GM23338 (cell line): ENCODE data around the gene ELANE. TPM values are rescaled to one million over a fixed set of nuclear protein-coding genes. Genes with fewer than 3 reads are reported as not detected.
"Not testable (repeated sequence)": the region's sequence is repeated elsewhere in the genome, so short reads cannot be mapped to it uniquely, and the experiment has no call there.

Experiments used
- ATAC-seq: fragments of 200-7000 bp; cut with Tn5 transposase; 3 replicates; pipeline ENCODE4 v1.9.1; 2020
- DNase-seq: peaks from one replicate; pipeline ENCODE4 v3.0.0-alpha.2; 2015; ENCODE audit warnings: low spot score
- H2AFZ ChIP-seq: fragments of 200-600 bp; sonication (generic); 2 replicates; pipeline ENCODE4 v1.8.0; 2016; ENCODE audit warnings: antibody characterized with exemption, mild to moderate bottlenecking, moderate library complexity
- H3F3A ChIP-seq: fragments of 200-600 bp; sonication (generic); replicated peaks from 2 replicates; pipeline ENCODE4 v1.8.0; 2017; ENCODE audit warnings: antibody characterized with exemption, mixed run types, low read depth
- H3K27ac ChIP-seq: fragments of 200-600 bp; sonication (generic); 2 replicates; pipeline ENCODE4 v1.6.1; 2016; ENCODE audit warnings: low read depth
- H3K27me3 ChIP-seq: fragments of 200-600 bp; sonication (generic); 2 replicates; pipeline ENCODE4 v1.8.0; 2016; ENCODE audit warnings: mild to moderate bottlenecking, mixed run types, moderate library complexity; ENCODE audit not compliant: insufficient read depth
- H3K36me3 ChIP-seq: fragments of 200-600 bp; sonication (generic); 2 replicates; pipeline ENCODE4 v1.8.0; 2016; ENCODE audit warnings: mild to moderate bottlenecking; ENCODE audit not compliant: insufficient read depth
- H3K4me1 ChIP-seq: fragments of 200-600 bp; sonication (generic); 2 replicates; pipeline ENCODE4 v1.8.0; 2016; ENCODE audit warnings: mild to moderate bottlenecking, moderate library complexity; ENCODE audit not compliant: insufficient read depth
- H3K4me2 ChIP-seq: fragments of 200-600 bp; sonication (generic); 2 replicates; pipeline ENCODE4 v1.7.1; 2017; ENCODE audit warnings: mixed run types
- H3K4me3 ChIP-seq: fragments of 200-600 bp; sonication (generic); 2 replicates; pipeline ENCODE4 v1.6.1; 2016; ENCODE audit warnings: mixed run types
- H3K79me2 ChIP-seq: fragments of 200-600 bp; sonication (generic); replicated peaks from 2 replicates; pipeline ENCODE4 v1.8.0; 2017; ENCODE audit warnings: mild to moderate bottlenecking; ENCODE audit not compliant: insufficient read depth
- H3K9me2 ChIP-seq: fragments of 200-600 bp; sonication (generic); 2 replicates; pipeline ENCODE4 v1.8.0; 2017; ENCODE audit not compliant: insufficient read depth
- H4K20me1 ChIP-seq: fragments of 200-600 bp; sonication (generic); replicated peaks from 2 replicates; pipeline ENCODE4 v1.8.0; 2017; ENCODE audit warnings: mild to moderate bottlenecking; ENCODE audit not compliant: insufficient read depth
- H3K27ac Mint-ChIP-seq: 2 replicates; pipeline ENCODE4 v1.8.0; 2020; ENCODE audit warnings: inconsistent platforms, mild to moderate bottlenecking, moderate library complexity, mixed read lengths
- H3K27me3 Mint-ChIP-seq: 3 replicates; pipeline ENCODE4 v1.8.0; 2022; ENCODE audit warnings: low read depth, mild to moderate bottlenecking, moderate library complexity, mixed read lengths, inconsistent platforms; ENCODE audit not compliant: insufficient read depth, poor library complexity
- H3K36me3 Mint-ChIP-seq: 3 replicates; pipeline ENCODE4 v1.8.0; 2021; ENCODE audit warnings: low read depth, mild to moderate bottlenecking, inconsistent platforms, moderate library complexity, mixed read lengths
- H3K4me1 Mint-ChIP-seq: 3 replicates; pipeline ENCODE4 v1.8.0; 2020; ENCODE audit warnings: mild to moderate bottlenecking, inconsistent platforms, mixed read lengths
- H3K4me3 Mint-ChIP-seq: 3 replicates; pipeline ENCODE4 v1.8.0; 2021; ENCODE audit warnings: moderate library complexity, mild to moderate bottlenecking, inconsistent platforms, mixed read lengths
- H3K9me3 Mint-ChIP-seq: 3 replicates; pipeline ENCODE4 v1.8.0; 2020; ENCODE audit warnings: moderate library complexity, mild to moderate bottlenecking, inconsistent platforms, mixed read lengths
- EZH2 ChIP-seq: fragments of 200-600 bp; sonication (generic); IDR thresholded peaks from one replicate; pipeline ENCODE4 v1.8.0; 2017; ENCODE audit warnings: antibody characterized with exemption, mild to moderate bottlenecking, low read depth; ENCODE audit not compliant: unreplicated experiment
- JUNB ChIP-seq: IDR thresholded peaks from one replicate; pipeline ENCODE4 v1.6.1; 2016; ENCODE audit warnings: antibody characterized with exemption; ENCODE audit not compliant: unreplicated experiment
- NANOG ChIP-seq: IDR thresholded peaks from 2 replicates; pipeline ENCODE4 v1.6.1; 2016; ENCODE audit warnings: antibody characterized with exemption, borderline replicate concordance
- POLR2AphosphoS5 ChIP-seq: IDR thresholded peaks from 2 replicates; pipeline ENCODE4 v1.6.1; 2016; ENCODE audit warnings: antibody characterized with exemption, low read depth
- REST ChIP-seq: IDR thresholded peaks from one replicate; pipeline ENCODE4 v1.6.1; 2018; ENCODE audit warnings: antibody characterized with exemption; ENCODE audit not compliant: unreplicated experiment
- ZNF114 ChIP-seq: fragments of 250-450 bp; sonication (Bioruptor Pico); IDR thresholded peaks from 2 replicates; pipeline ENCODE4 v1.5.0; 2020; ENCODE audit warnings: mild to moderate bottlenecking, moderate library complexity
- polyA plus RNA-seq: library from polyadenylated mRNA; unstranded; fragments of >200 nt; fragmentation: Nextera tagmentation; extraction: Ambion mirVana; gene quantifications from 2 replicates; pipeline ENCODE4 v1.2.1, GENCODE V29; 2016
- total RNA-seq: library from RNA; depleted of rRNA; stranded (reverse); fragments of >200 nt; shearing (Covaris generic); gene quantifications from 2 replicates; pipeline ENCODE4 v1.2.3, GENCODE V29; 2014
- TF ChIP-seq, protein P1 (sequence below), 2 experiments: fragments of 200-600 bp in 1 of 2; sonication (generic) in 1 of 2; conservative IDR thresholded peaks; 2 replicates each; pipeline versions ENCODE4 v1.5.1 to v1.6.1; 2016 to 2017; ENCODE audit warnings: antibody characterized with exemption in 2 of 2, low read depth in 2 of 2, mild to moderate bottlenecking in 2 of 2, moderate library complexity in 1 of 2

The ELANE gene
- total and polyA plus RNA-seq, 2 experiments from 2014 or later: not detected

DNA sequence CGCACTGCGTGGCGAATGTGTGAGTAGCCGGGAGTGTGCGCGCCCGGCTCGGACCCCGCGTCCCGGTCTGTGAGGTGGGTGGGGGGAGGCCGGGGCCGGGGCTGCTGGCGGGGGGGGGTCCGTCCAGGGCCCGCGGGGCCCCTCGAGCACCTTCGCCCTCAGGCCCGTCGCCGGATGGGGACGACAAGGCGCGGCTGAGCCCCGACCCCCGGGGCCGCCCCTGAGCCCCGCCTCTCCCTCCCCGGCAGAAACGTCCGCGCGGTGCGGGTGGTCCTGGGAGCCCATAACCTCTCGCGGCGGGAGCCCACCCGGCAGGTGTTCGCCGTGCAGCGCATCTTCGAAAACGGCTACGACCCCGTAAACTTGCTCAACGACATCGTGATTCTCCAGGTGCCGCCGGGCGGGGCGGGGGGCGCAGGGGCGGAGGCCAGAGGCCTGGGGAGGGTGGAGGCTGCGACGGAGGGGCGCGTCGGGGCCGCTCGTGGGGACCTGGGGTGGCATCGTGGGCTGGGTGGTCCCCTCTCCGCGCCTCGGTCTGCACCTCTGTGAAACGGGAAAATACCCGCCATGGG is 997 bp downstream of the ELANE start:
- no peak overlapping the region for H2AFZ ChIP-seq
- Mint-ChIP-seq H3K27ac (no peak overlapping the region), H3K27me3 (peaks cover 6% of the 10 kb centered on the region), H3K36me3 (no peaks in the 10 kb centered on the region), H3K4me1 (no peaks in the 10 kb centered on the region), H3K9me3 (no peaks in the 10 kb centered on the region), H3K4me3 (no peak overlapping the region)
- H3K4me1 ChIP-seq: no peaks in the 10 kb centered on the region
- DNase-seq (no peak), ATAC-seq (no peak)
- no peaks in the 10 kb centered on the region for H3K36me3 ChIP-seq
- H3K27ac ChIP-seq: no peak overlapping the region
- no peaks in the 10 kb centered on the region; the same call in 1 of the 2 replicates for H4K20me1 ChIP-seq
- H3K4me2 ChIP-seq: no peak overlapping the region
- H3K9me2 ChIP-seq: no peaks in the 10 kb centered on the region
- no peaks in the 10 kb centered on the region for H3K79me2 ChIP-seq
- no peaks in the 10 kb centered on the region for H3K27me3 ChIP-seq
- peaks cover 10% of the 10 kb centered on the region; the same call in 1 of the 2 replicates for H3F3A ChIP-seq
- TF ChIP-seq POLR2AphosphoS5: no peak
- no peak for TF ChIP-seq NANOG
- no peak for TF ChIP-seq JUNB
- TF ChIP-seq EZH2: no peak
- TF ChIP-seq ZNF114 (CRISPR knock-in tag): no peak
- TF ChIP-seq, protein P1, sequence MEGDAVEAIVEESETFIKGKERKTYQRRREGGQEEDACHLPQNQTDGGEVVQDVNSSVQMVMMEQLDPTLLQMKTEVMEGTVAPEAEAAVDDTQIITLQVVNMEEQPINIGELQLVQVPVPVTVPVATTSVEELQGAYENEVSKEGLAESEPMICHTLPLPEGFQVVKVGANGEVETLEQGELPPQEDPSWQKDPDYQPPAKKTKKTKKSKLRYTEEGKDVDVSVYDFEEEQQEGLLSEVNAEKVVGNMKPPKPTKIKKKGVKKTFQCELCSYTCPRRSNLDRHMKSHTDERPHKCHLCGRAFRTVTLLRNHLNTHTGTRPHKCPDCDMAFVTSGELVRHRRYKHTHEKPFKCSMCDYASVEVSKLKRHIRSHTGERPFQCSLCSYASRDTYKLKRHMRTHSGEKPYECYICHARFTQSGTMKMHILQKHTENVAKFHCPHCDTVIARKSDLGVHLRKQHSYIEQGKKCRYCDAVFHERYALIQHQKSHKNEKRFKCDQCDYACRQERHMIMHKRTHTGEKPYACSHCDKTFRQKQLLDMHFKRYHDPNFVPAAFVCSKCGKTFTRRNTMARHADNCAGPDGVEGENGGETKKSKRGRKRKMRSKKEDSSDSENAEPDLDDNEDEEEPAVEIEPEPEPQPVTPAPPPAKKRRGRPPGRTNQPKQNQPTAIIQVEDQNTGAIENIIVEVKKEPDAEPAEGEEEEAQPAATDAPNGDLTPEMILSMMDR (conservative IDR thresholded peaks at IDR 0.05; ENCODE audit: low read depth in 2 of 2): no peak
- H3K4me3 ChIP-seq: no peak overlapping the region

DNA sequence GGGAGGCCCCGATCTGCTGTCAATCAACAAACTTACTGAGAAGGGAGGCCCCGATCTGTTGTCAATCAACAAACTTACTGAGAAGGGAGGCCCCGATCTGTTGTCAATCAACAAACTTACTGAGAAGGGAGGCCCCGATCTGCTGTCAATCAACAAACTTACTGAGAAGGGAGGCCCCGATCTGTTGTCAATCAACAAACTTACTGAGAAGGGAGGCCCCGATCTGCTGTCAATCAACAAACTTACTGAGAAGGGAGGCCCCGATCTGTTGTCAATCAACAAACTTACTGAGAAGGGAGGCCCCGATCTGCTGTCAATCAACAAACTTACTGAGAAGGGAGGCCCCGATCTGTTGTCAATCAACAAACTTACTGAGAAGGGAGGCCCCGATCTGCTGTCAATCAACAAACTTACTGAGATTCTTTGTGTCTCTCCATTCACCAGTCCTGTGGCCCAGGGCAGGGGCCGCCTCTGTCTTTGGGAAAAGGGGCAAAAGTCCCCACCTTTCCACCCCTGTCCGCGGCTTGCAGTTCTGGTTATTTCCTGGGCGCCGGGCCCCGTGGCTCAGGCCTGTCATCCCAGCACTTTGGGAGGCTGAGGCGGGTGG is 1.6 kb downstream of the ELANE start:
- H3K27me3 Mint-ChIP-seq, H3K27me3 ChIP-seq, H3K4me1 Mint-ChIP-seq, H3K9me3 Mint-ChIP-seq, H3K4me3 Mint-ChIP-seq, ATAC-seq, H4K20me1 ChIP-seq, H3K4me1 ChIP-seq, H2AFZ ChIP-seq, H3K4me2 ChIP-seq, H3K4me3 ChIP-seq, DNase-seq, H3K36me3 Mint-ChIP-seq, H3K36me3 ChIP-seq, H3K9me2 ChIP-seq, H3K27ac Mint-ChIP-seq, H3K27ac ChIP-seq, H3K79me2 ChIP-seq: not testable (repeated sequence)
- H3F3A ChIP-seq: peaks cover 10% of the 10 kb centered on the region; the same call in 1 of the 2 replicates

DNA sequence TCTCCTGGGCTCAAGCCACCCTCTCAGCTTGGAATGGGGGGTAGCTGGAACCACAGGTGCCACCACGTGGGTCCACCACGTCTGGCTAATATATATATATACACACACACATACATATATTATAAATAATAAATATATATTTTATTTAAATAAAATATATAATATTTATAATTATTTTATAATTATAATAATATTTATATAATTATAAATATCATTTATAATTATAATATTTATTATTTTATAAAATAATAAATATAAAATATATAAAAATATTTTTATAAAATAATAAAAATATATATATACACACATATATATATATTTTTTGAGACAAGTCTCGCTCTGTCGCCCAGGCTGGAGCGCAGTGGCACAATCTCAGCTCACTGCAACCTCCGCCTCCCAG is 2.4 kb downstream of the ELANE start:
- H3K4me1 Mint-ChIP-seq: no peaks in the 10 kb centered on the region
- H3K27ac Mint-ChIP-seq: no peak overlapping the region
- H2AFZ ChIP-seq: no peak overlapping the region
- no peaks in the 10 kb centered on the region for H3K36me3 ChIP-seq
- H3K36me3 Mint-ChIP-seq: no peaks in the 10 kb centered on the region
- H3K27me3 ChIP-seq: peaks cover 10% of the 10 kb centered on the region
- no peaks in the 10 kb centered on the region; the same call in 2 of the 3 replicates for H3K9me3 Mint-ChIP-seq
- H3K79me2 ChIP-seq: no peaks in the 10 kb centered on the region
- no peaks in the 10 kb centered on the region for H3K4me1 ChIP-seq
- H4K20me1 ChIP-seq: no peaks in the 10 kb centered on the region; the same call in 1 of the 2 replicates
- H3K27ac ChIP-seq: no peak overlapping the region
- no peak overlapping the region for H3K4me3 Mint-ChIP-seq
- H3K4me3 ChIP-seq: no peak overlapping the region
- no peaks in the 10 kb centered on the region for H3K9me2 ChIP-seq
- H3K4me2 ChIP-seq: no peak overlapping the region
- ATAC-seq (no peak), DNase-seq (no peak)
- TF ChIP-seq REST (no peak), NANOG (no peak)
- TF ChIP-seq, protein P1 (conservative IDR thresholded peaks at IDR 0.05; ENCODE audit: low read depth in 2 of 2): no peak
- H3F3A ChIP-seq: peaks cover 11% of the 10 kb centered on the region; the same call in 1 of the 2 replicates
- H3K27me3 Mint-ChIP-seq: peaks cover 6% of the 10 kb centered on the region
